Body of pancreas (tissue), 4 donors: ENCODE measurements around the gene GRM8.

Experiments
- CTCF ChIP-seq, 7 experiments: fragments of 450-650 bp in 4 of 7; fragments of 200-600 bp in 3 of 7; sonication (generic) in 3 of 7; IDR thresholded peaks; one replicate each; pipeline ENCODE4 v1.5.1; 2016 to 2019; ENCODE audit warnings: antibody characterized with exemption in 7 of 7
- POLR2A ChIP-seq, 3 donors: fragments of 450-650 bp; IDR thresholded peaks; one replicate each; pipeline ENCODE4 v1.6.1; 2016; ENCODE audit warnings: antibody characterized with exemption in 3 of 3, mild to moderate bottlenecking in 2 of 3

GRCh38 chr7:127252778-127253280 lies at the start of gene GRM8:
- TF ChIP-seq CTCF (IDR thresholded peaks at IDR 0.05) (no peak), POLR2A (IDR thresholded peaks at IDR 0.05) (no peak)
